ENCODE data around the gene NAPSA. TPM values are rescaled to one million over a fixed set of nuclear protein-coding genes. Genes with fewer than 3 reads are reported as not detected.

NAPSA gene
- total RNA-seq, result 0.32 and 3.5 TPM in 2 replicates
- polyA plus RNA-seq, result 0.53 and 1.8 TPM in 2 replicates

- TF ChIP-seq CTCF (IDR thresholded peaks at IDR 0.05; ENCODE audit: low read depth, low read length), result no peak
- no peak for DNase-seq (ENCODE audit: low read depth in 1 of 2, low spot score in 1 of 2)
- H3K4me3 ChIP-seq, result no peak within 1 kb of the TSS
These were observed at the start of gene NAPSA for GRCh38 chr19:50365434-50366306. Gene NAPSA, minus strand, starts transcription at chr19:50365639. Its CDS starts 18 bp downstream, at chr19:50365621.

GRCh38 chr19:50413531-50413930, 48.1 kb upstream of the NAPSA start:
- no peak for TF ChIP-seq CTCF (IDR thresholded peaks at IDR 0.05; ENCODE audit: low read depth, low read length)
- Histone ChIP-seq H3K36me3 (peaks cover 5% of the 10 kb centered on the region), H3K27me3 (no peaks in the 10 kb centered on the region), H3K9me3 (ENCODE audit: low read depth) (no peaks in the 10 kb centered on the region), H3K4me3 (no peak overlapping the region), H3K27ac (no peak overlapping the region), H3K4me1 (ENCODE audit: low read depth) (peaks cover 1% of the 10 kb centered on the region)
- DNase-seq (ENCODE audit: low read depth in 1 of 2, low spot score in 1 of 2), result no peak

More at GRCh38 chr19:50365434-50366306, at the start of gene NAPSA:
- Histone ChIP-seq H3K4me1 (ENCODE audit: low read depth) (peaks cover 14% of the 10 kb centered on the region), H3K9me3 (ENCODE audit: low read depth) (no peaks in the 10 kb centered on the region), H3K27me3 (no peaks in the 10 kb centered on the region), H3K36me3 (no peaks in the 10 kb centered on the region), H3K27ac (no peak within 1 kb of the TSS)

GRCh38 chr19:50413096-50413495, 47.7 kb upstream of the NAPSA start:
- no peak overlapping the region for H3K27ac ChIP-seq
- H3K9me3 ChIP-seq (ENCODE audit: low read depth), result no peaks in the 10 kb centered on the region
- no peak overlapping the region for H3K4me3 ChIP-seq
- no peaks in the 10 kb centered on the region for H3K27me3 ChIP-seq
- no peak for TF ChIP-seq CTCF (IDR thresholded peaks at IDR 0.05; ENCODE audit: low read depth, low read length)
- H3K4me1 ChIP-seq (ENCODE audit: low read depth), result no peaks in the 10 kb centered on the region
- H3K36me3 ChIP-seq, result peaks cover 5% of the 10 kb centered on the region
- DNase-seq (ENCODE audit: low read depth in 1 of 2, low spot score in 1 of 2), result no peak

- no peak for TF ChIP-seq CTCF (IDR thresholded peaks at IDR 0.05; ENCODE audit: low read depth, low read length)
- H3K36me3 ChIP-seq, result peaks cover 5% of the 10 kb centered on the region
- H3K4me3 ChIP-seq, result no peak overlapping the region
- H3K27me3 ChIP-seq, result no peaks in the 10 kb centered on the region
- no peak overlapping the region for H3K27ac ChIP-seq
- H3K9me3 ChIP-seq (ENCODE audit: low read depth), result no peaks in the 10 kb centered on the region
- no peaks in the 10 kb centered on the region for H3K4me1 ChIP-seq (ENCODE audit: low read depth)
- no peak for DNase-seq (ENCODE audit: low read depth in 1 of 2, low spot score in 1 of 2)
These were observed 47.0 kb upstream of the NAPSA start for GRCh38 chr19:50412419-50412818.

GRCh38 chr19:50410109-50410508, 44.7 kb upstream of the NAPSA start:
- peaks cover 5% of the 10 kb centered on the region for H3K36me3 ChIP-seq
- no peak overlapping the region for H3K27ac ChIP-seq
- TF ChIP-seq CTCF (IDR thresholded peaks at IDR 0.05; ENCODE audit: low read depth, low read length), result no peak
- no peaks in the 10 kb centered on the region for H3K4me1 ChIP-seq (ENCODE audit: low read depth)
- H3K27me3 ChIP-seq, result no peaks in the 10 kb centered on the region
- H3K4me3 ChIP-seq, result no peak overlapping the region
- no peak for DNase-seq (ENCODE audit: low read depth in 1 of 2, low spot score in 1 of 2)
- no peaks in the 10 kb centered on the region for H3K9me3 ChIP-seq (ENCODE audit: low read depth)
